SU-DHL-6 (cell line): ENCODE measurements around the gene LAMB4.

Experiments
- H2AFZ ChIP-seq: fragments of 200-600 bp; sonication (generic); 2 replicates; pipeline ENCODE4 v1.6.1; 2014; ENCODE audit warnings: low read depth, mild to moderate bottlenecking, moderate library complexity, mixed read lengths, antibody characterized with exemption, low read length; ENCODE audit not compliant: severe bottlenecking
- H3F3A ChIP-seq: fragments of 200-600 bp; shearing (Covaris generic); 2 replicates; pipeline ENCODE4 v1.6.0; 2016; ENCODE audit warnings: antibody characterized with exemption, mild to moderate bottlenecking; ENCODE audit not compliant: insufficient read depth
- H3K27ac ChIP-seq: fragments of 200-600 bp; sonication (generic); 2 replicates; pipeline ENCODE4 v1.5.1; 2016; ENCODE audit warnings: low read depth, mild to moderate bottlenecking, low read length, moderate library complexity, mixed read lengths
- H3K27me3 ChIP-seq: fragments of 200-600 bp; sonication (generic), shearing (Covaris generic); 2 replicates; pipeline ENCODE4 v1.6.0; 2014; ENCODE audit warnings: mild to moderate bottlenecking, low read length
- H3K36me3 ChIP-seq: fragments of 200-600 bp; sonication (generic); 2 replicates; pipeline ENCODE4 v1.6.1; 2014; ENCODE audit warnings: mild to moderate bottlenecking, low read length, mixed read lengths
- H3K4me2 ChIP-seq: fragments of 300-600, 200-600 bp; shearing (Covaris generic), sonication (generic); 2 replicates; pipeline ENCODE4 v1.6.0; 2014; ENCODE audit warnings: low read length, low read depth, mild to moderate bottlenecking; ENCODE audit not compliant: poor library complexity, severe bottlenecking
- H3K4me3 ChIP-seq: fragments of 200-600 bp; sonication (generic); 2 replicates; pipeline ENCODE4 v1.5.1; 2014; ENCODE audit warnings: antibody characterized with exemption, low read length, mild to moderate bottlenecking, mixed read lengths; ENCODE audit not compliant: insufficient read depth, poor library complexity, severe bottlenecking
- H3K79me2 ChIP-seq: fragments of 200-600 bp; sonication (generic); 2 replicates; pipeline ENCODE4 v1.6.1; 2014; ENCODE audit warnings: mild to moderate bottlenecking, low read length, moderate library complexity; ENCODE audit not compliant: insufficient read depth
- H3K9ac ChIP-seq: fragments of 200-600 bp; sonication (generic); 2 replicates; pipeline ENCODE4 v1.7.0; 2014; ENCODE audit warnings: mild to moderate bottlenecking, low read length
- H3K9me2 ChIP-seq: fragments of 200-600 bp; sonication (generic); replicated peaks from 2 replicates; pipeline ENCODE4 v1.6.1; 2014; ENCODE audit warnings: low read length; ENCODE audit not compliant: insufficient read depth
- H3K9me3 ChIP-seq: fragments of 200-600 bp; sonication (generic); 2 replicates; pipeline ENCODE4 v1.6.1; 2014; ENCODE audit warnings: low read length, mixed read lengths; ENCODE audit not compliant: insufficient read depth
- H4K20me1 ChIP-seq: fragments of 200-600 bp; sonication (generic); 2 replicates; pipeline ENCODE4 v1.6.1; 2014; ENCODE audit warnings: low read depth, mild to moderate bottlenecking, antibody characterized with exemption, low read length, moderate library complexity, mixed read lengths
- CTCF ChIP-seq: fragments of 200-600 bp; sonication (generic); IDR thresholded peaks from one replicate; pipeline ENCODE4 v1.5.1; 2017; ENCODE audit warnings: antibody characterized with exemption, mild to moderate bottlenecking, low read length, moderate library complexity; ENCODE audit not compliant: insufficient read depth, poor library complexity, severe bottlenecking
- EZH2phosphoT487 ChIP-seq: fragments of 200-600 bp; sonication (generic), shearing (Covaris generic); conservative IDR thresholded peaks from 2 replicates; pipeline ENCODE4 v1.6.1; 2018; ENCODE audit warnings: mild to moderate bottlenecking, antibody characterized with exemption, low read length, moderate library complexity, mixed read lengths

The LAMB4 gene

GRCh38 chr7:108067844-108068243 lies 62.3 kb downstream of the LAMB4 start:
- Histone ChIP-seq H3K4me3 (no peak overlapping the region), H3K9me2 (no peaks in the 10 kb centered on the region), H3K79me2 (no peaks in the 10 kb centered on the region), H3K36me3 (no peaks in the 10 kb centered on the region), H3K4me2 (no peak overlapping the region), H3K9me3 (no peaks in the 10 kb centered on the region), H3F3A (no peaks in the 10 kb centered on the region), H3K27me3 (no peaks in the 10 kb centered on the region), H3K9ac (no peak overlapping the region), H2AFZ (no peak overlapping the region), H3K27ac (no peak overlapping the region), H4K20me1 (no peaks in the 10 kb centered on the region)
- TF ChIP-seq EZH2phosphoT487 (no peak), CTCF (no peak)

GRCh38 chr7:108066486-108066885 lies 63.7 kb downstream of the LAMB4 start:
- Histone ChIP-seq H4K20me1 (no peaks in the 10 kb centered on the region), H3K36me3 (no peaks in the 10 kb centered on the region), H3K27ac (no peak overlapping the region), H3K27me3 (no peaks in the 10 kb centered on the region), H3F3A (no peaks in the 10 kb centered on the region), H3K4me3 (no peak overlapping the region), H3K4me2 (no peak overlapping the region), H3K79me2 (no peaks in the 10 kb centered on the region), H3K9me2 (no peaks in the 10 kb centered on the region), H2AFZ (no peak overlapping the region), H3K9ac (no peak overlapping the region), H3K9me3 (no peaks in the 10 kb centered on the region)
- TF ChIP-seq EZH2phosphoT487 (no peak), CTCF (no peak)

- Histone ChIP-seq H2AFZ (no peak overlapping the region), H4K20me1 (no peaks in the 10 kb centered on the region), H3K79me2 (no peaks in the 10 kb centered on the region)
These were observed 66.6 kb downstream of the LAMB4 start for GRCh38 chr7:108063520-108063933.

More at GRCh38 chr7:108063520-108063933, 66.6 kb downstream of the LAMB4 start:
- Histone ChIP-seq H3K4me3 (no peak overlapping the region), H3K27me3 (no peaks in the 10 kb centered on the region), H3K9me3 (no peaks in the 10 kb centered on the region), H3K9ac (no peak overlapping the region), H3K27ac (no peak overlapping the region), H3F3A (no peaks in the 10 kb centered on the region), H3K4me2 (no peak overlapping the region), H3K36me3 (no peaks in the 10 kb centered on the region), H3K9me2 (no peaks in the 10 kb centered on the region)
- no peak for TF ChIP-seq CTCF
- TF ChIP-seq EZH2phosphoT487 = no peak
